T-helper 1 cell treated with Interleukin-12 subunit alpha and Interleukin-12 subunit beta and Interleukin-4 antibody, amounts not matched to agents 30 ng/mL and 1 ng/mL, for 36 hours (primary cell): ENCODE data around the gene MYH7. TPM values are rescaled to one million over a fixed set of nuclear protein-coding genes. Genes with fewer than 3 reads are reported as not detected.

Experiments used
- intact Hi-C: fragments of 100-400 bp; cut with micrococcal nuclease; formaldehyde crosslinking; loops from one replicate; pipeline ENCODE4 v1.15.1; 2024
- total RNA-seq: library from RNA; stranded (reverse); gene quantifications from 2 replicates; pipeline ENCODE4 v1.2.3, GENCODE V29; 2022

Gene MYH7
- total RNA-seq, 1 donor from 2014 or later = 0.17 TPM

DNA sequence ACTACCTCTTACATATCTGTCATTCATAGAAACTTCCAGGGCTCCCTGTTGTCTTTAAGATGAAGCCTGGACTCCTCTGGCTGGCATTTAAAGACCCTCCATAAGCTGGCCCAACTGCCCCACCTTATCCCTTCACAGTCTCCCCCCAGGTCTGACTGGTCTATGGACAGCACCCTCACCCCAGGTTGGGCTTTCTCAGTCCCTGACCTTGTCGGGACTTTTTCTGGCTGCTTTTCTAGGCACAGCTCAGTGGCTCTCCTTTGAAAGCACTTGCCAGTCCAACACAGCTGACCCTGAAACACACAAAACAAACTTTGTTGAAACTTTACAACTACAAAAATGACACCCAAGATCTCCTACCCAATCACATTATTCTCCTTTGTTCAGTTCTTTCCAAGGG is 13.9 kb upstream of the MYH7 start:
- intact Hi-C loops = no loop called here

DNA sequence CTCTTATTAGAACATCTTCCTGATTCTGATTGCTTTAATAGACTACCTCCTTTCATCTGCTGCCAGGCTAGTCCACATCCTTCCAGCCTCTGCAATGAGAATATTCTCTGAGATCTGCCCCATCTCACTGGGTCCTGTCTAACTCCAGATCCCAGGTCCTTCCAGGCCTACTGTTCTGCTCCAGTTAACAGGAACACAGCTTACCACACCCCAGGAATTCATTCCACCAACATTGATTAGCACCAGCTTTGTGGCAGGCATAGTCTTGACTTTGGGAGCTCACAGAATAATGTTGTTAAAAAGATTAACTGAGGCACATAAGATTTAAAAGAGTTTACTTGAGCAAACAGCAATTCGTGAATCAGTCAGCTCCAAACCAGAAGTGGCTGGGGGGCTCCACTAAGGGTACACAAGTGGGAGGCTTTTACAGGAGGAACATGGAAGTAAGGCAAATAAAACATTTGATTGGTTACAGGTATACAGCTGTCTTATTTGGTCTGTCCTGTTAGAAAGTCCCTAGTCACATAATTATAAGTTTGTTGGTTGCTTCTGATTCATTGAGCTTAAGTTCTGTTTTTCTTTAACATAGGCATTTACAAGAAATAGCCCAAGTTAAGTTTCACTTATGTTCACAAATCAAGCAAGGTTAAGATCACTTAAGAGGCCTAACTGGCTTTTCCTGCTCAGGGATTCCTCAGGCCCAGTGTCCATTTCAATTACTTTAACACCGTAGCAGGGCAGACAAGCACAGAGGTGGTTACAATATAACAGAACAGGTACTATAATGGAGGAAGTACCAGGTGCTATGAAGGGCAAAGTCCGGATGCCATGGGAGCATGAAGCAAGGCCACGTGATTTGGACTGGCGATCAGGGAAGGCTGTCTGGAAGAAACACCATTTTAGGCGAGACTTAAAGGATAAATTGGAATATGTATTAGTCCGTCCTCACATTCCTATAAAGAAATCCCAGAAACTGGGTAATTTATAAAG is 12.2 kb upstream of the MYH7 start:
- intact Hi-C loops = no loop called here

DNA sequence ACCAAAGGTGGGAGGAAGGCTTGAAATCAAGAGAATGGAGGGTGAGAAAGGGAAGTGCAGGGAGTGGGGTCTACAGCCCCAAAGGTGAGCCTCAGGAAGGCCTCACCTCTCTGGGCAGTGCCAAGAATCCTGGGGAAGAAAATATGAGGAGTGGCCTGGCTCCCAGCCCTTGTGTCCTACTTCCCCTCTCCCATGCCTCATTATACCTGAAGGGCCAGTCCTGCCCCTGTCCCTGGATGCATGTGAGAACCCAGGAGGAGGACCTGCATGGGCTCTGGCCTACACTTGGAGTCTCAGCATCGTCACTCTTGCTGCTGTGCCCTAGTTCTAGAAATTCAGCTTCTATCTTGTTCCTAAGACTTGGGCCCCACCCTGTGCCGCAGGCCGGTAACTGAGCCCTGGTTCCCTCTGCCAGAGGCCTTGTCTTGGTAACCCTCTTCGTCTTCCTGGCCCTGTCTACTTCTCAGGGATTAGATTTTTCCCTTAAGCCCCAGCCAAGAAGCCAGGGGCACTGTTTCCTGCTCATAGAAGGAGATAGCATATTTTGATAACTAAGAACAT is 10.9 kb upstream of the MYH7 start:
- intact Hi-C loops = no loop called here

DNA sequence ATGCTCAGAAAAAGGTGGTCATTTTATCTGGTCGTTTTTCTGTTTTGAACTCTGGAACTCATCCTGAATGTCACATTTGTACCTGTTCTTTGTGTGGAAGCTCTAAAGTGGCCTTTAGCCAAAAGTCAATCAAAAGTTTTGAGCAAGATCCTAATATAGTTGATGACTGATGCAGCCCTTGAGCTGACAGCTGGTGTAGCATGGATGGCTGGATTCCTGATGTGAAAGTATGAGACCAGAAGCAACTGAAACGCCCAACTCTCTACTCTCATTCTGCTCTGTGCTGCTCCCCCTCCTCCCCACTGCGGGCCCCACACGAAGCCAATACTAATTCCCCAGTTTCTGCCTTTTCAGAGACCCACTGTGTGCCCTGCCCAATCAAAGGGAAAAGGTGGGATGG is 10.3 kb upstream of the MYH7 start:
- intact Hi-C loops = no loop called here

DNA sequence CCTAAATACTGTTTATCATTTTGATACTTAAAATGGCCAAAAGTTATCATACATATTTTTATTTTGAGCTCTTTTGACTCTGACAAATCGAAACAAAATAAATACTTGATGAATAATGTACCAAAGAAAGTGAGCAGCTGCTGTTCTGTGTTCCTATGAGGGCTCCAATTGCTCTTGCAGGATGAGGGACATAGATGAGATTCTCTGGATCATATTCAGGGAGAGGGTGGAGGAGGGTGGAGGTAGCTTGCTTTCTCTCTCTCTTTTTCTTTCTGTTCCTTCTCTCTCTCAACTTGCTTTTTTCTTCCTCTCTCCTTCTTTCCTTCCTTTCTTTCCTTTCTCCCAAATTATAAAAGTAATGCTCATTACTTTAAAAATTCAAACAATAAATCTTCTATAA is 8.9 kb upstream of the MYH7 start:
- intact Hi-C loops = no loop called here

DNA sequence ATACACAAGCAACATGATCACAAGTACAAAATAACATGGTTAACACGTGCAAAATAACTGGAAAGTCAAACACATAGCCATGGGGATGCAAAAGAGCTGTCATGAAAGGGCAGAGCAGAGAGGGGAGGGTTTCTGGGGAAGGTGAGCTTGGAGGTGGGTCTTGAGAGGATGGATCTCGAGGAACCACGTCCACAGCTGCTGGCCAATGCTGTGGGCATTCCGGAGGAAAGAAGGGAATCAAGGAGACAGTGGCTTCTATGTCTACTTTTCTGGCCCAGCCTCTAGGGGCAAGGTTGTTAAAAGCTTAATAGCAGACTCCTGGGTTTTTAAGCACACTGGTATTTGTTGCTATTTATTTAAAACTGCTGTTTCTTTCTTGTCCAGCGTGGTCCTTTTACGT is 8.4 kb upstream of the MYH7 start:
- intact Hi-C loops = no loop called here

DNA sequence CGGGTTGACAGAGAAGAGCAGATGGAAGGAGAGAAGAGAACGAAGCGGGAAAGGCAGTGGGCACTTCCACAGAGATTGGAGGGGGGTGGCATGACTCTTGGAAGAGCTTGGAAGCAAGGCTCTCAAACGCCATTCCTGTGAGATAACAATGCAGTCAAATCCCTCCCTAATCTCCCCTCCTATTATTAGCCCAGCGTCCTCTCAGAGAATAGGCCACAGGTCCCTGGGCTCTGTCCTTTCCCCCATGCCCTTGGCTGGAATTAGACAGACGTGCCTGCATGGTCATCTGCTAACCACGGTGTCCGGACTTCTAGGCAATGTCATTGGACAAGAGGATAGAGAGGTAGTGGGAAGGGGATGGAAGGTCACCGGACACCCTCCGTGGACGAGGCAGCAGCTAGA is 8.0 kb upstream of the MYH7 start:
- intact Hi-C loops = no loop called here

DNA sequence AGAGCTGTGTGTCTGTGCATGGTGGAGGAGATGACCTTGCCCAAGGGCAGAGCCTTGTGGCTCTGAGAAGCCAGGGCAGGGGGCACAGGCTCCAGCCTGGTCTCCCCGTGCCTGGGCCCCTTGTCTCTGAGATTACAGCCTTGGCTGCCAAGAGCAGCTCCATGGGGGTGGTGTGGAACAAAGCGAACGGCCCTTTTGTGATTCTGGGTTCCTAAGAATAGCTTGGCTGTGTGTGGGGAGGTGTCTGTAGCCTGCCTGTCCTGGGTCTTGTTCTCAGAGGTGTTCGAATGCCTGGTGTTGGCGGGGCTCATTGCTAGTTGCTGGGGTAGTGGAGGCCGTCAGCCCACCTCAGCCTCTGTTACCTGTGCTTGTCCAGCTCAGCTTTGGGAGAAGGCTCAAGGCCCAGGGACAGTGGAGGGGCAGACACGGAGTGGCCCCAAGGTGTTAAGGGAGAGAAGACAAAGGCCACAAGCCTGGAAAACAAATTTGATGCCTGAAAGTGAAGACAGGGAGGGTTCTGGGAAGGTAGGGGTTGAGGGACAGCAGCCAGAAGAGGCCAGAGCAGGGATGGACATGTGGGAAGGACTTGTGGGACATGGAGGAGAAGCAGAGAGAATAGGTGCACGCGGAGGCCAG is 7.4 kb upstream of the MYH7 start:
- intact Hi-C loops = no loop called here

DNA sequence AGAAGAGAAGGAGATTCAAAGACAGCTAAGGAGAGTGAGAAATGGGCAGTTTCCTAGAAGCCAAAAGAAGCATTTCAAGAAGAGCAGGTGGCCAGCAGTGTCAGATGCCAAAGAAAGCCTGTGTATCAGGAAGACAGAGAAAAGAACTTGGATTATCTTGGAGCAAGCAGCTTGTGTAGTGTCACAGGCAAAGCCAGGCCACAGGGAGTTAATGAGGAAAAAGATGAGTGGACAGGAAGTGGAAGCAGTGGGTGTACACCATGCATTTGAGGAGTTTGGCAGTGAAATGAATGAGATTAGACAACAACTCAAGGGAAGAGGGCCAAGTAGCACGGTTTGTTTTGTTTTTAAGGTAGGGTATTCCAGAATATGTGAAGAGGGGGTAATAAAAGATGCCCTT is 5.6 kb upstream of the MYH7 start:
- intact Hi-C loops = no loop called here

DNA sequence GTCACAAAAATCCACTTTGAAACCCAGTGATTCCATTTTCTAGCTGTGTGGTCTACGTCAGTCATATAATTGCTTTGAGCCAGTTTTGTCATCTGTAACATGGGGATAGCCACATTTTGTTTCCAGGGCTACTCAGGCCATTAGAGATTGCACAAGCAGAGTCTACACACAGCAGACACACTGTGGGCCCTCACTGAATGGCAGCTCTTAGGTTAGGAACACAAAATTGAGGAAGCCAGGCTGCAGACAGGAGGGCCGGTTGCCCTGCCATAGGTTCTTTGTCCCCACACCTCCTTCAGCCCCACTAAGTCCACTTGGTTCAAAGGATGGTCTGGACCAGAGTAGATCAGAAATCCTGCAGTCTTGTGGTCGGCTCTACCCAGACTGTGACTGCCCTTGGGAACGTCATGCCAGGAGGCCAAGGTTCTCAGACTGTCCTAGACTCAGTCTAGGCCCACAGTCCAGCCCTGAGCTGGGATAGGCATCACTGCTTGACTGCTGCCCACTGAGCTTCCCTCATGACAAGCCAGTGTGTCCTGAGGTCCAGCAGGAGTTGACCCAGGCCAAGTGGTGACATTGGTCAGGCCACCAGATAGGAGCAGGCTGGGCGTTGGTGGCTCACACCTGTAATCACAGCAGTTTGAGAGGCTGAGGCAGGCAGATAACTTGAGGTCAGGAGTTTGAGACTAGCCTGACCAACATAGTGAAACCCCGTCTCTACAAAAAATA is 3.8 kb upstream of the MYH7 start:
- intact Hi-C loops = no loop called here

DNA sequence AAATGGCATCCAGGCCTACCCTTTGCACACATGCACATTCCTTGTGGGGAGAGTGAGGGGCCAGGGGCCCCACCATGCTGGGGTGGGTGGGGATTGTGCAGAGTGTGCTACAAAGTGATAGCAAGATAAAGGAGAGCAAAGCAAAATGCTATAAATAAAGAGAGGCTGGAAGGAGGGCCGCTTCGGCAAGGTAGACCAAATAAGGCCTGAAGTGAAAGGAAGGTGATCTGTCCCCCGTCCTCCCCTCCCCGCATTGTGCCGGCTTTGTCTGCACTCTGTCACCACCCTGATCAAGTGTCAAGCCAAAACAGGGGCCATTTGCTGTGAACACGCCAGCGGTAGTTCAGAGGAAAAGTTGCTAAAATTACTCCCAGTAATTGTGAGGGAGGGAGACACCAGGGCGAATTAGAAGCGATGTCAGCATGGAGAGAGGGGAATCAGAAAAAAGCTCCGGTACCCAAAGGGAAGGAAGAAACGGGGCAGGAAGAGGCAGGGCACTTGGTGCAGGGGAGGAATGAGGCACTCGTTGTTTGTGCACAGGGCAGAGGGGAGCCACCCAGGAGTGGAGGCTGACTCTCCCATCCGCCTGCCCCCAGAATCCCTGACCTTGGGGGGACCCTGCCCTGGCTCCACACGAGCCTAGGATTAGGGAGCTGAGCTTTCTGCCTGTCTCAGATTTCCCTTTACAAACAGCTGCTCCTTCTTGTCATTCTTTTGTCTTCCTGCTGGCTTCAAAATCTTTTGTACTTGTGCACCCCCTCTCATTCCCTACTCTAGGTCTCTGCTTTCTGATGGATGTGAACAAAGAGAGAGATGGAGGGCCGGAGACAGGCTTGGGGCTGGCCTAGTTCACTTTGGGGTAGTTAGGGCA is 2.9 kb upstream of the MYH7 start:
- intact Hi-C loops = no loop called here

DNA sequence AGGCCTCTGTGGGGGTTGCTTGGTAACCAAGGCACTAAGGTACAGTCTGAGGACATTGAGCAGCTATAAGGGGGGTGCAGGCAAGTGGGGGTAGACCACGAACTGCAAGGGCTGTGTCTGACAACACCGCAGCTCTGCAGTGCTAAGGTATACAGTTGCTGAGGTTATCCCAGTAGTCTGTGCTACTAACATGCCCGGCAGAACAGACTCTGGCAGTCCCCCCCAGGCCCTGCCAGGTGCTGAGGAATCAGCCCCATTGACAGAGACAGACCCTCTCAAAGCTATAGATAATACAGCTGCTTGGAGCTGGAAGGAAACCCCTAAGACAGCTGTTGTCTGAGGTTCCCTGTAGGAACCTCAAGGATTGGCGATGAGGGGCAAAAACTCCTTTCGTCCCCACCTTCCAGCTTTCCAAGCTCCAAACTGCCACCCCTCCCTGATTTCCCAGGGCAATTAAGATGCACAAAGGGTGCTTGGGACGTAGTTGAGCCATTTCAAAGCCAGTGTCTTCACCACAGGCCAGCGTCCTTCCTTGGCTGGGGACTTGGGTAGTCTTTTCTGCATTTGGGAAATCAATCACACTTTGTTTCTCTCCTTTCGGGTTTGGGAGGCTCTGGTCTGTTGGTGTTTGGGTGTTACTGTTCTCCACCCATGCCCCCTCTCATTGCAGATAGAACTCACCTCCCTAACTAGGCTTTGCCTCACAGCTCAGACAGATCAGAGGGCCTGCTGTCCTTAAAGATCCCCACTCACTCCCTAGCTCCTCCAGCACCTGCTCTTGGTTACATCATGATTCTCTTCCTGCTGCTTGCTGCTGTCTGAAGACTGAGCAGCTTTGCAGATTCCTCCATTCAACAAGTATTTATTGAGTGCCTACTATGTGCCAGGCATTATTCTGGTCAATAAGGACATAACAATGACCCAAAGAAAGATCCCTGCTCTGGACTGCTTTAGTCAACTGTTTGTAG is 2.0 kb upstream of the MYH7 start:
- intact Hi-C loops = no loop called here

DNA sequence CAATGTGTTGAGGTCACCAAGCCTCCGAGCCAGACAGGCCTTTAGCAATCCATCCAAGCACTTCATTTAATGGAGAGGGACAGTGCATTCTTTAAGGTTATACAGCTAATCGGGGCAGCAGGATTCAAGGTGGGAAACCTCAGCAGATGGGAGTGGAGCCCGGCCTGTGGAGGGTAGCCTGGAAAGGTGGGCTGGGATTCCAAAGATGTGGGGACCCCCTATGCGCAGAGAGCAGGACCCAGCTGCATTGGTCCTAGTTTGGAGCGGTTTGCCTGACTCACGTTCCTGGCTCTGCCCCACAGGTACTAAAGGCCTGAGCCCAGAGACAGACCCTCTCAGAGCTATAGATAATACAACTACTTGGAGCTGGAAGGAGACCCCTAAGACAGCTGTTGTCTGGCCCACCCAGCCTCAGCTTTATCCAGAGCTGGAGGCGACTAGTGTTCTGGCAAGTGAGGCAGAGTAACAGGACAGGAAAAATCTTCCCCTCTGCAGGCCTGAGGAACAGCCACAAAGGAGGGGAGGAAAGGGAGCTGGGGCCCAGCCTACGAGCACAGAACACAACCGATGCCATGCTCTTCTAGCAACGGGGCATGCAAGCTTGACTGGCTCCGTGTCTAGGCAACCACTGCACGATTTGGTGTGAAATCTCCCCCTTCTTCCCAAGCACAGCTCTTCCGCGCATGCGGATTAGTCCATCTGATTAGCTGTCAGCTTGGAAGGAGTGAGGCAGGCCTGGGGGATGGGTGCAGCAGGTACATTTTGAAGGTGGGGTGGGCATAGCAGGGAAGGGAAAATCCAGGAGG is 1.1 kb upstream of the MYH7 start:
- intact Hi-C loops = no loop called here

DNA sequence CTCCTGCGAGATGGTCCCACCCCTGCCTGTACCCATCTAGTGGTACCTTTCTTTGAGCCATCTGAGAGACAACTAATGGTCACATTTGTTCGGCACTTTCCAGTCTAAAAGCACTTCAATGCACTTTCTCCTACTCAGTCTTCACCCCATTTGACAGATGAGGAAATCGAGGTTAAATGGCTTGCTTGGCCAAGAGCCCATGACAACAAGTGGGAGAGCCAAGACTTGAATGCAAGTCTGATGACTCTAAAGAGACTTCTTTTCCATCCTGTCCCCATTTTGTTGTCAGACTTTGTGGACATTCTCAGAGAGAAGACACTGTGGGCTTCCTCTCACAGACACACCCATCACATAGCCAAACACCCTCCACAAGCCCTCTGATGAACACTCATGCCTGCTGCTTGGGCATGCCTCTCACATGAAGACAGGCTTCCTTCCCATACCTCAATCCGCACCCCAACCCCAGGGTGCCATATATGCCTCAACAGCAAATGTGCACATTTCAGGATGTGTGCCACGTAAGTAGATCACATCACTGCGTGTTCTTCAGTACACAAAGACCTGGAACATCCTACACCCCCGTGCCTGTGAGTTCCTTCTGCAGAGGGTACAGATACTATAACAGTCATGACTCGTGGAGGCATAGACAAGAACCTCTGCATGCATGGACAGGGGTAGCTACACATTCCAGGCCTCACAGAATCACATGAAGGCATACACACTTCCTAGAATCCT is 805 bp downstream of the MYH7 start:
- intact Hi-C loops = no loop called here

DNA sequence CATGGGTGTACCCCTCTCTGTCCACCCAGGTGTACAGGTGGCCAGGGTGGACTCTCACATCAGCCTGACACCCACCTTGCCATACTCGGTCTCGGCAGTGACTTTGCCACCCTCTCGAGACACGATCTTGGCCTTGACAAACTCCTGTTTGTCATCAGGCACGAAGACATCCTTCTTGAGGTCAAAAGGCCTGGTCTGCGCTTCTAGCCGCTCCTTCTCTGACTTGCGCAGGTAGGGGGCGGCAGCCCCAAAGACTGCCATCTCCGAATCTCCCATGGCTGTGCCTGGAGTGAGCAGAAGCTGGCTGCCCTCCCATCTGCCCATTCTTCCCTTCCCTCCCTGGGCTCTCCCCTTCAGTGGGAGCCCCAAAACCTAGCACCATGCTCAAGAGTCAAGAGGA is 2.0 kb downstream of the MYH7 start:
- intact Hi-C loops = no loop called here

DNA sequence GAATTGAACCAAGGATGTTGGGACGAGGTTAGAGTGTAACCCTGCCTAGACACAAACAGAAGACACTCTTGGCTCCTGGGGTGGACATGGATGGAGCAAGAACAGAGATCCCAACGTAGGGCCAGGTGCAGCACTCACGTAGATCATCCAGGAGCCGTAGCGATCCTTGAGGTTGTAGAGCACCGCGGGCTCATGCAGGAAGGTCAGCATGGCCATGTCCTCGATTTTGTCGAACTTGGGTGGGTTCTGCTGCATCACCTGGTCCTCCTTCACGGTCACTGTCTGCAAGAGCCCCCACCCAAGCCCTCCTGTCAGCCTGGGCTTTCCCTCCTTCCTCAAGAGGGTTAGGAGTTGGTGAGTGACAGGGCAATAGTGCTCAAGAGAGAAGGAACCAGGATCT is 2.5 kb downstream of the MYH7 start:
- intact Hi-C loops = no loop called here

DNA sequence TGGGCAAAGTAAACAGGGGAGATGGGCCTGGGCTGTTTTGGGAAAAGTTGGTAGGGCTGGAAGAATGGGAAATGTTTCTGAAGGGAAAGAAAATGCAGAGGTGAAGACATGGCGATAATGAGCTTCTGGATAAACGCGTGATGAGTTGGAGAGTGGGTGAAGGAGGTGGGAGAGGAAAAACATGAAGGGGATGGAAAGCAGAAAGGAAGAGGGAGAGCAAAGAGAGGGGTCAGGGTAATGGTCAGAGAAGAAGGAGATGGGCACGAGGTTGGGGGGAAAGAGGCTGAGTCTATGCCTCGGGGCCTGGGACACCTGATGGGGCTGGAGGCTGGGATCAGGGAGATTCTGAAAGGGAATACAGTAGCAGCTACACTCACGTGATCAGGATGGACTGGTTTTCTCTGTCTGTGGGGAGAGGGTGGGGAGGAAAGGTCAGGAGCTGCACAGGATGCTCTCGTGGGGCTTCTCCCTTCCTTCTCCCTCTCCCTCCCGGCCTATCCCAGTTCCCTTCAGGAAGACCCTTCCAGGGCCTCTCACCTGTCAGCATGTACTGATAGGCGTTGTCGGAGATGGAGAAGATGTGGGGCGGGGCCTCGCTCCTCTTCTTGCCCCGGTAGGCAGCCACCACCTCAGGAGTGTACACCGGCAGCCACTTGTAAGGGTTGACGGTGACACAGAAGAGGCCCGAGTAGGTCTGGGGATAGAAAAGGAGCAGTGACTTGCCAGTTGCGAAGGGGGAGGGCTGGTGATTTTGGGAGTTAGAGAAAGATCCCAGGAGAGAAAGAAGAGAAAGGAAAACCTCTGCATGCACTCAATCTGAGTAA is 3.1 kb downstream of the MYH7 start:
- intact Hi-C loops = no loop called here
